ENCODE results near the gene MEIOSIN. TPM values are rescaled to one million over a fixed set of nuclear protein-coding genes. Genes with fewer than 3 reads are reported as not detected.

MEIOSIN gene
- total RNA-seq, 2 experiments from 2014 or later, result not detected

GRCh38 chr19:45800070-45800553 lies 66.9 kb downstream of the MEIOSIN start:
- Histone ChIP-seq H2AFZ (ENCODE audit: low read length) (no peak overlapping the region), H3K9me3 (ENCODE audit: low read length) (no peaks in the 10 kb centered on the region), H3K4me1 (ENCODE audit: insufficient read depth, low read length, poor library complexity, severe bottlenecking) (peaks cover 11% of the 10 kb centered on the region), H4K20me1 (ENCODE audit: insufficient read depth, low read length) (no peaks in the 10 kb centered on the region), H3K27ac (ENCODE audit: low read depth, low read length, poor library complexity, severe bottlenecking) (no peak overlapping the region), H3K36me3 (ENCODE audit: insufficient read depth, low read length) (no peaks in the 10 kb centered on the region), H3K4me2 (ENCODE audit: low read length) (no peak overlapping the region), H3K4me3 (ENCODE audit: low read depth, low read length, poor library complexity, severe bottlenecking) (no peak overlapping the region), H3K79me2 (ENCODE audit: insufficient read depth, low read depth, low read length) (no peaks in the 10 kb centered on the region), H3K9me2 (ENCODE audit: insufficient read depth, low read length) (no peaks in the 10 kb centered on the region)
- no TSS peak for BruUV-seq (replicated peaks)
- TF ChIP-seq CTCF (conservative IDR thresholded peaks at IDR 0.05; ENCODE audit: low read length) (no peak), EZH2phosphoT487 (IDR thresholded peaks at IDR 0.05; ENCODE audit: borderline replicate concordance, low read depth, low read length) (no peak)
- ChIA-PET POLR2A (no interaction called here), CTCF (ENCODE audit: unreplicated experiment) (interaction anchor here (1.7 kb wide), 1 partner anchor 31 kb away, joined by 5 read pairs; the partner anchor contains the start of gene SIX5)
- no peak for DNase-seq (ENCODE audit: low spot score)
- intact Hi-C loops (cut with micrococcal nuclease; ENCODE audit: unreplicated experiment), result no loop called here

- Histone ChIP-seq H3K79me2 (ENCODE audit: insufficient read depth, low read depth, low read length) (no peaks in the 10 kb centered on the region), H3K27ac (ENCODE audit: low read depth, low read length, poor library complexity, severe bottlenecking) (no peak overlapping the region), H4K20me1 (ENCODE audit: insufficient read depth, low read length) (no peaks in the 10 kb centered on the region), H3K36me3 (ENCODE audit: insufficient read depth, low read length) (no peaks in the 10 kb centered on the region), H3K4me1 (ENCODE audit: insufficient read depth, low read length, poor library complexity, severe bottlenecking) (peaks cover 11% of the 10 kb centered on the region), H3K9me3 (ENCODE audit: low read length) (no peaks in the 10 kb centered on the region), H3K4me2 (ENCODE audit: low read length) (no peak overlapping the region), H3K9me2 (ENCODE audit: insufficient read depth, low read length) (no peaks in the 10 kb centered on the region), H3K4me3 (ENCODE audit: low read depth, low read length, poor library complexity, severe bottlenecking) (no peak overlapping the region), H2AFZ (ENCODE audit: low read length) (no peak overlapping the region)
- TF ChIP-seq EZH2phosphoT487 (IDR thresholded peaks at IDR 0.05; ENCODE audit: borderline replicate concordance, low read depth, low read length) (no peak), CTCF (conservative IDR thresholded peaks at IDR 0.05; ENCODE audit: low read length) (no peak)
- intact Hi-C loops (cut with micrococcal nuclease; ENCODE audit: unreplicated experiment), result no loop called here
- BruUV-seq (replicated peaks), result no TSS peak
- no peak for DNase-seq (ENCODE audit: low spot score)
- ChIA-PET POLR2A (no interaction called here), CTCF (ENCODE audit: unreplicated experiment) (no interaction called here)
Observed at GRCh38 chr19:45801603-45802175, 68.5 kb downstream of the MEIOSIN start.

GRCh38 chr19:45804140-45804958 lies 71.1 kb downstream of the MEIOSIN start:
- no peak for DNase-seq (ENCODE audit: low spot score)
- no peak overlapping the region for H2AFZ ChIP-seq (ENCODE audit: low read length)
- no peaks in the 10 kb centered on the region for H4K20me1 ChIP-seq (ENCODE audit: insufficient read depth, low read length)
- ChIA-PET POLR2A (no interaction called here), CTCF (ENCODE audit: unreplicated experiment) (interaction anchor here (0.9 kb wide), 1 partner anchor 12 kb away, joined by 3 read pairs; the partner anchor contains the start of gene DMWD)
- intact Hi-C loops (cut with micrococcal nuclease; ENCODE audit: unreplicated experiment), result no loop called here
- no TSS peak for BruUV-seq (replicated peaks)
- H3K79me2 ChIP-seq (ENCODE audit: insufficient read depth, low read depth, low read length), result no peaks in the 10 kb centered on the region
- H3K36me3 ChIP-seq (ENCODE audit: insufficient read depth, low read length), result no peaks in the 10 kb centered on the region
- no peak overlapping the region for H3K4me2 ChIP-seq (ENCODE audit: low read length)
- no peaks in the 10 kb centered on the region for H3K9me2 ChIP-seq (ENCODE audit: insufficient read depth, low read length)
- no peaks in the 10 kb centered on the region for H3K9me3 ChIP-seq (ENCODE audit: low read length)
- H3K27ac ChIP-seq (ENCODE audit: low read depth, low read length, poor library complexity, severe bottlenecking), result no peak overlapping the region
- H3K4me1 ChIP-seq (ENCODE audit: insufficient read depth, low read length, poor library complexity, severe bottlenecking), result peaks cover 9% of the 10 kb centered on the region
- no peak for TF ChIP-seq EZH2phosphoT487 (IDR thresholded peaks at IDR 0.05; ENCODE audit: borderline replicate concordance, low read depth, low read length)
- no peak for TF ChIP-seq CTCF (conservative IDR thresholded peaks at IDR 0.05; ENCODE audit: low read length)
- no peak overlapping the region for H3K4me3 ChIP-seq (ENCODE audit: low read depth, low read length, poor library complexity, severe bottlenecking)

Measured in OCI-LY7 (cell line).